ENCODE results near the gene TGM5.
"Not testable (repeated sequence)": the region's sequence is repeated elsewhere in the genome, so short reads cannot be mapped to it uniquely, and the experiment has no call there.

TGM5 gene

DNA sequence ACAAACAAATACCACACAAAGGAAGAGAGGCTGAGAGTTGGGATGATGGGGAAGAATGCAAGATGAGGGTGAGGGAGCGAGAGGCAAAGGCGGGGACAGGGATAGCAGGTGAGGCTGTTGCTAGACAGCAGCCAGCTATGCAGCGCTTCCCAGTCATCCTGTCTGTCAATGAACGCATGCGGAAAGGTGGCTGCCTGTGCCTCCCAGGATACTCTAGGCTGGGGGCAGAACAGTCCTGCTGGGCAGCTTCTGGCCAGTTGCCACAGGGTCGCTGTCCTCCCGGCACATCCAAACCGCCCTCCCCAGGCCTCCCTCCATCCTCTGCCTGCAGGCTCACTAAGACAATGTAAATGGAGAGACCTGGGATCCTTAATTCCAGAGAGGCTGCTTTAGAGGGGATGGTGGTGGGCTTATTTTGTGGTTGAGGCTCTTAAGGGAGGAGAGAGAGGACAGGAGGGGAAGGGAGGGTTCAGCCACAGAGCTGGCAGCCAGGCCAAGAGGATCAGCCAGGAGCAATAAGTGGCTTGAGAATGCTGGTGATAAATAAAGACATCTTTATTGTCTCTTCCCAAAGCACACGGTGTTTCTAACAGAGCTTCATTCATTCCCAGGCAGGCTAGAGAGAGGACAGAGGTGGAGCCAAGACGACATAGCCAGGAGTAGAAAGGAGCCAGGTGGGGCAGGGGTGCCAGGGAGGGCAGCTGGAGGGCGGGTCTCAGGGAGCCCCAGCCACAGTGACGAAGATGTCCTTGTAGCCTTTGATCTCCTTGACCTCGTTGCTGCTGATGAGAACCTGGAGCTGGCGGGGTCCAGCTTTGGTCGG, 9.2 kb upstream of the TGM5 start:
- no peak for DNase-seq (ENCODE audit: low spot score)

DNA sequence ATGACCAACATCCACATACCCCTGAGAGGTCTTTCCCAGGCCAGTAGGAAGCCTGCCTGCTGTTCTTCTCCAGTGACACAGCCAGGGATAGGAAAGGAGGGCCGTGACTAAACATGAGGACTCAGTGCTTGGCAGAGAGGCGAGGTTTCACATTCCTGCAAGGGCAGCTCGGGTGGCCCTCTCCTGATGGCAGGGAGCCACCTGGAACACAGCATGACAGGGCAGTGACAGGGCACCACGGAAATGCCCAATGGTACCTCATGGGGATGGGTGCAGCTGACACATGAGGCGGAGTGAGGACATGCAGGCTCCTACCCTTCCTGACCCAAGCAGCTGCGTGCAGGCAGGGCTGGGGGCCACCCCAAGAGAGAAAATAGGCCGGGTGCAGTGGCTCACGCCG, 7.4 kb upstream of the TGM5 start:
- no peak for DNase-seq (ENCODE audit: low spot score)

DNA sequence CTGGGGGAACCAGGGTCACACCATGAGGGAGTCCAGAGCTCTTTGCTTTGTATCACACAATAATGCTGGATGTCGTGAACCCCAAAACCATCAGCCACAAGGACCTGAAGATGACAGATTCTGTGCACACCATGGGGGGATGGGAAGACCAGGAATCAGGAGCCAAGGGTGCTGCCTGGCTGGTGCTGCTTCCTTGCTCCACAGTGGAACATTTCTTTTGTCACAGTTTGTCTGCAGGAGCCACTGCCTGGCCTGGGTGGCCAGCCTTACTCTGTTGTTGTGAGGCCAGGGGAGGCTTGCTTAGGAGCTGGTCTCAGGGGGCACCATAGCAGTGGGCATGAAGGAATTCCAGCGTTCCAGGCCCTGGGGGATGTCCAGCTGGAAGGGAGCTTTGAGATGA, 6.5 kb upstream of the TGM5 start:
- no peak for DNase-seq (ENCODE audit: low spot score)

DNA sequence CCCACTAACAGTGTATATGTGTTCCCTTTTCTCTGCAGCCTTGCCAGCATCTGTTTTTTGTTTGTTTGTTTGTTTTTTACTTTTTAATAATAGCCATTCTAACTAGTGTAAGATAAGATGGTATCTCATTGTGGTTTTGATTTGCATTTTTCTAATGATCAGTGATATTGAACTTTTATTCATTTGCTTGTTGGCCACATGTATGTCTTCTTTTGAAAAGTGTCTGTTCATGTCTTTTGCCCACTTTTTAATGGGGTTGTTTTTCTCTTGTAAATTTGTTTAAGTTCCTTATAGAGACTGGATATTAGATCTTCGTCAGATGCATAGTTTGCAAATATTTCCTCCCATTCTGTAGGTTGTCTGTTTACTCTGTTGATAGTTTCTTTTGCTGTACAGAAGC, 5.2 kb upstream of the TGM5 start:
- DNase-seq (ENCODE audit: low spot score), result not testable (repeated sequence)

DNA sequence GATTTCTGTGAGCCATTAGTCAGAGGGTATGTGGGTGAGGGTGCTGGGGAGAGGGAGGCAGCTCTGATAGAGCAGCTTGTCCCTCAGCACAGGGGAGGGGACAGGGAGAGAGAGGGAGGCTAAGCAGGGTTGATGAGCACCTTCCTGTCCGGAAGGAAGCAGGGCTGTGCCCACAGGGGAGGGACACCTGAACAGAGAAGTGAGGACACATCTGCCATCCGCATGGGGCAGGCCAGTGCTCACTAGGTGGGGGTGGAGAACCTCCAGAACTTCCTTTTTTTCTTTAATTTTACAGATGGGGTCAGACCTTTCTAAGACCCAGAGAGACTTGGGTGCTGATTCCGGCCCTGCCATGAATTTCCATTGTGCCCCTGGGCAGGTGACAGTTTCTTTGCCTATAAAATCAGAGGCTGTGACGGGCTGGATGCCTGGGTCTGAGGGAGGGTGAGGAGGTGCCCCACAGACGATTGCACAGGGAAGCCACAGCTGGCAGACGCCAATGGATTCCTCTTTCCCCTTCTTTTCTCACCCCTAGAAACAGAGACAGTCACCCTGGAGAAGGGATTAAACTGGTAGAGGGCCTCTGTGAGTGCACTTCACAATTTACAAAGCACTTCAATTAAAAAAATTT, 4.1 kb upstream of the TGM5 start:
- no peak for DNase-seq (ENCODE audit: low spot score)

DNA sequence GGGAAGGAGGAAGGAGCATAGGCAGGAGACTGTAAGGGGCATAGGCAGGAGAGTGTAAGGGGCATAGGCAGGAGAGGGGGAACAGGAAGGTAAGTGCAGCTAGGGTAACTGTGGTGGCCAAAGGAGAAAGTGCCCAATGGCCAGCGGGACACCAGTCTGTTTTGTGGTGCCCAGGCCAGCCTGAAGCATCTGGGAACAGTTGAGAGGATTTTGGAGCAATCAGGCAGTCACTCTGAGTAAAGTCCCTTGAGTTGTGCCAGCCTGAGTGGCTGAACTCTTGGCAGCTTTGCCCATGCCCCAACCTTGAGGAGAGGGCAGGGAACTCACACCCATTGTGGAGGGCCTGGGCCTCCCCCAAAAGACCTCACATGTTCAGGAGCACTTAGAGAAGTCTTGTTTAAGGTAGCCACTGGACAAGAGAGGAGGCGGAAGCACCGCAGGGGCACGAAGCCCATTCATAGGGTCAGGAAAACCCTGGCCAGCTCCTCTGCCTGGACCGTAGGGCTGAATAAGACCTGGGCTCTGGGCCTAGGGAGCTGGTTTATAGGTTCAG, 3.5 kb upstream of the TGM5 start:
- DNase-seq (ENCODE audit: low spot score), result no peak

DNA sequence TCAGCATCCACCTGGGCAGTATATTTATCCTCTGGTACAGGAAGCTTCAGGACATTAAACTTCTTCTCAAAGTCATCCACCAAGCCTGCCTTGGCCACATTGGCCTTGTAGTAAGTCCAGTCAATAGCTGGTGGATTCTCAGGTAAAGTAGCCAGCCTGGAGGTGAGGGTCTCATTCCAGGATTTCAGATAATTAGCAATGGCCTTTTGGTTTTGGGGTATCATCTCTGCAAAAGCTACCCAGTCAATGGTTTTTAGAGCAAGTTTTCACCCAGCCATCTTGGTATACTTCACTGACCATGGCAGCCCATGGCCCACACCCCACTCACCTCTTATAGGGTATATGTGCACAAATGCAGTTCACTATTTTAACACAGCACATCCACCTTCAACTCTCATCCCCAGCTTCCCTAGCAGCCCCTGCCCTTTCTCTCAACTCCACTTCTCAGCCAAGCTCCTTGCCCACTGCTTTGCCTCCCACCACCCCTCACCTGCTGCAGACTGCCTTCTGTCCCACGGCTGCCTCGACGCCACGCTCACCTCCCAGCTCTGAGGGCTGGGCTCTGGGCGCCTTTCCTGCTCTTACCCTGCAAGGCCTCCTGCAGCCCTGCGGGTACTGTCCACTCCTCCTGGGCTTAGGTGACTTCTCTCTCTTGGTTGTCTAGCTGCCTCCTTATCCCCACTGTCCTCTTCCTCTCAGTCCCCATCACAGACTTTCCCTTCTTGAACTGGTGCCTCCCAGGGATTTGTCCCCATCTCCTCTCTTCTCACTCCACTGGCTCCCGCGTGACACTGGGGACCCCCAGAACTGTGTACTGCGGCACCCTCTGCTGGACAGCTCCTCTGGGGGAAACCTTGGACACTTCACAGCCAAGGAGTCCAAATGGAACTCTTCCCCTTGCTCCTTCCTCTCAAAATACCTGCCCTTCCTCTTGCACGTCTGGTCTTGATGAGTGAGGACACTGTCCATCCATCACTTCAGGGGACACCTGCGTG, 1.7 kb upstream of the TGM5 start:
- no peak for DNase-seq (ENCODE audit: low spot score)

DNA sequence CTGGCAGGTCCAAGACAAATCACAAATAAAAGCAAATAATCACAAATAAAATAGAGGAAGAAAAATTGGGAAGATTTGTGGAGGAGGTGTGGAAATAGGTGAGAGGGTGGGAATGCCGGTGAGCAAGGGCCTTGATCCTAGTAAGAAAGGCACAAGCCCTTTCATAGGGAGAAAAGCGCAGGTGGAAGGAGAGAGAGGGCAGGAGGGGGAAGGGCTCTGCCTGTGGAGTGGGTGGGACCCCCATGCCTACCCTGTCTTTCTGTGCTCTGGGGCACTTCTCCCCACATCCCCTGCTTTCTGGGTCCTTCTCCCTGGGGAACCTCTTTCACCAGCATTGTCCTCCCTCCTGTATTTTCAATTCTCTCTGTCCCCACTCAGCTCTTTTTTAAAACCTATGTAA, 711 bp upstream of the TGM5 start:
- DNase-seq (ENCODE audit: low spot score), result no peak

DNA sequence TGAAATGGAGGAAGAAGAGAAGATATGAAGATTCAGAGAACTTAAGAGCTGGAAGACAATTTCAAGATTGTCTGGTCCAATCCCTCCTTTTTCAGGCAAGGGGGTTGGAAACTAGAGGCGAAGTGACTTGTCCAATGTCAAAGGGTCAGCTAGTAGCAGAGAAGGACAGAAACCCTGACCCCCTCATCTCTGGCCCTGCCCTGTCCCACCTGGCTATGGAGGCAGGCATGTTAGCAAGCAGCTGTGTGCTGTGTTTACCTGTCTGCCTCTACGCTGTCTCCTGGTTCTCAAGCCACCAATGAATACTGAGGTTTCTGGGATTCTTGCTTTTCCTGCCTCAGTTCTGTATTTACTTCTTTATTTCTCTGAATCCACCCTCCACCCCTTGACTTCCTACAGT, 342 bp downstream of the TGM5 start:
- no peak for DNase-seq (ENCODE audit: low spot score)

DNA sequence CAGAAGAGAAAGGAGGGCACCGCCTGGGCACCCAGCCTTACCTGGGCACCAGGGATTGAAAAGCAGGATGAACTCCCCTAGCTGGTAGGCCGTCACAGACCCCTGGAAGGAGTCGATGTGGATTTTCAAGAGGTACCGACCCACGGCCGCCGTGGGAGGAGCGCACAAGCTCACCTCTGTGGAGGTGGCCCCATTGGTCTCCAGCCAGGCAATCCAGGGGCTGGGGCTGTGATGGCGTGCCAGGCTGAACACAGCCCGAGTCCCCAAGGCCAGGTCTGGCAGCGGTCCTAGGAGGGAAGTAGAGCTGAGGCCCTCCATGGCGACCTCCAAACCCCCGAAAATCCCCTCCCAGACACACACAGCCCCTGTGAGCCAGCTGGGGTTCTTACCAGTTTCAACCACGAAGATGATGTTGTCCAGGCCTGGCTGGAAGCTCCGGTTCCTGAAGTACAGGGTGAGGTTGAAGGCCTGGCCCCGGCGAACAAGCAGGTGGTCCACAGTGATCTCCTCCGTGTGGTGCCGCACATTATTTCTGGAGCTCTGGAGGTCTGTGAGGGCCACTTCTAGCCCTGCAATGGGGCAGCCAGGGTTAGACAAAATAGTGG, 6.6 kb downstream of the TGM5 start:
- DNase-seq (ENCODE audit: low spot score), result no peak

DNA sequence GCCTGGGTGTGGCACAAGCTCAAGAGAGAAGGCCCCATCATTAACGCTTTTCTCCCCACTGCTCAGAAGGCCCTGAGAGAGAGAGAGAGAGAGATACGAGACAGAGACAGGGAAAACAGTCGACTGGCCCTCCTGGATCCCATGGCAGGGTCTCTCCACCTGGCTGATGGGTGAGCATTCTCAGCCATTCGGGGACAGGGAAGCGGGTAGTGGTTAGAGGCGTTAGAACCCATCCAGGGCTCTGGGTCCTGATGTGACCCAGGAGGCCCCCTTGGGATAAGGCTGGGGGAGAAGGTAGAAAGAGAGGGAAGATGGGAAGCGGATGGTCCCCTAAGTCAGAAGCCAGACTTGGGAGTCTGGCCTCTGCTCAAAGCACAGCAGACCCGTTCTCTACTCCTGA, 7.9 kb downstream of the TGM5 start:
- DNase-seq (ENCODE audit: low spot score), result no peak

DNA sequence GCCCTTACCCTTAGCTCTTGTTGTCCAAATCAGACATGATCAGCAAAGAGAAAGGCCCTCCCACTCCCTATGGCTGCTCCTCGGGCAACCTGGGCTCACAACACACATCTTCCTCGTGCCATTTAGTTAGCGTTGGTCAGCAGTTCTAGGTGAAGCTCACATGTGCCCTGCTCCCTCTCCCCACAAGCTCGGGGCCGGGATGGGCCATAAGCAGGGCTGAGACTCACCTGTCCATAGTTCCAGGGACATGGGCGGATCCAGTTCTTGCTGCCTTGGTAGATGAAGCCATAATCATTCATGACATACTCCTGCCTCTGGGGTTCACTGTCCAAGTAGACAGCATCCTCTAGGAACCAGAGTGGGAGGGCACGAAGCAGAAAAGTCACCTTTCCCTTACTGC, 10.4 kb downstream of the TGM5 start:
- DNase-seq (ENCODE audit: low spot score), result no peak

DNA sequence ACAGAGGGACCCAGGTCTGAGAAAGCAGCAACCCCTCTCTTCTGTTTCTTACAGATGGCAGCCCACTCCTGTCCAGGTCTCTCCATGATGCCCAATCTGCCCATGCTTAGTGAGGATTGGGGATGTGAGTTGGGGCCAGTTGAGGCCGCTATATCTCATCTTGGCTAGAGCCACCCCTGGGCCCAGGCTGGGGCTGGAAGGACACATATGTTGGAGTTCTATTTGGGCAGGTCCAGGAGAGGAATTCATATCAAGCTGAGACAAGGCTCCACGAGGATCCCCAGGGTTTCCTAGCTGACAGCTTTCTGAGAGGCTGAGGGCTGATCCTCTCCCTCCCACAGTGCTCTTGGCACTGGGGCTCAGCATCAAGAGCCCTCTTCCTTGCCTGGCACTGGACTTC, 11.4 kb downstream of the TGM5 start:
- DNase-seq (ENCODE audit: low spot score), result no peak

DNA sequence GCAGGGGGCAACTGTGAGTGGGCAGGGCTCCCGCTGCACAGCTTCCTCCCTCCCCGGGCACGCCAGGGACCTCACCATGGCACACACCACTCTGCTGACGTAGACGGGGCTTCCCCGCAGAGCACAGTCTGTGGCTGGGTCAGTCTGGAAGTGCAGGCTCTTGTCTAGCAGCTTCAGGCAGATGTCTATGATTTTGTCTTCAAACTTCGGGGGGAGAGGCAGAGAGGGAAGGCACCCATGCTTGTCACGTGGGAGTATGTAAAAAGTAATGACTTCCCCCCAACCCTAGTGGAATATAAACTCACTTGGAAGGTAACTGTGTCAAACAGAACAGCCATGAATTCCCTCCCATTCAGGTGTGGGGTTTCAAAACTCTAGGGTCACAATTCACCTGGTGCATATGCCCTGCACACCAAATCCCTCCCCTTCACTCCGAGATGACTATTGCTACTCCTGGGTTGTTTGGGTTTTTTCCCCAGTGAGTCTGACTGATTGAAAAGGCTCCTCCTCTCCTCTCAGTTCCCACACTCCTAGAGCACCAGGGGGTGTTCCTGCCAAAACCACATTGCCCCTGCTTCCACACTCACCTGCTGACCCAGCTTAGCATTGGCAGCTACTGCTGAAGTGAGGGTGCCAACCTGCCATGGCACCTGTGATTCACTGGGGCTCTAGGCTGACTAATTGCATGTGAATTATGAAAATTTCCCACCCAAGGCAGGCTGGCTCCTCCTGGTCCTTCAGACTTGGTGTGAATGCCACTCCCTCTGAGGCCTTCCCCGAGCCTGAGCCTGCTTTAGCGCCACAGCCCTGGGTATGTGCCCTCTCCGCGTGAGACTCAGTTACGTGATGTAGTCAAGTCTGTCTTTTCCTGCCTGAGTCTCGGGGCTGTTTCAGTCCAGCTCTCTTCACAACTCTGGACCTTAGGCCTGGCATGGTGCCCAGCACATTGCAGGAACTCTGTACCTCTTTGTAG, 13.0 kb downstream of the TGM5 start:
- peak; percentile 15 for DNase-seq (ENCODE audit: low spot score)

DNA sequence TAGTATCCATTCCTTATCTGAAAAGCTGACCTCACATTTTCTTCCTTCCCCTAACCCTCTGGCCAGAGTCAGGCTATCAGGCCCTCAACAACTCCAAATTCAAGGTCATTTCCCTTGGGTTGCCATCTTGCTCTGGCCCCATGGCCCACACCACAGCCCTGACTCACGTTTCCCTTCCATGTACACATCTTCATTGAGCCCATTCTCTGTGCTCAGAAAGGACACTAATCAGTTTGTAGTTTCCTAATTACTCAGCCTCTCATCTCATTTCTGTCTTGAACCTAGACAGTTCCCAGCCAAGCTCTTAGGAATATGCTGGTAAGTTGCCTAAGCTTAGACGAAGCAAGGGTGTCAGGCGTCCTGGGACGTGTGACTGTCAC, 14.9 kb downstream of the TGM5 start:
- no peak for DNase-seq (ENCODE audit: low spot score)

DNA sequence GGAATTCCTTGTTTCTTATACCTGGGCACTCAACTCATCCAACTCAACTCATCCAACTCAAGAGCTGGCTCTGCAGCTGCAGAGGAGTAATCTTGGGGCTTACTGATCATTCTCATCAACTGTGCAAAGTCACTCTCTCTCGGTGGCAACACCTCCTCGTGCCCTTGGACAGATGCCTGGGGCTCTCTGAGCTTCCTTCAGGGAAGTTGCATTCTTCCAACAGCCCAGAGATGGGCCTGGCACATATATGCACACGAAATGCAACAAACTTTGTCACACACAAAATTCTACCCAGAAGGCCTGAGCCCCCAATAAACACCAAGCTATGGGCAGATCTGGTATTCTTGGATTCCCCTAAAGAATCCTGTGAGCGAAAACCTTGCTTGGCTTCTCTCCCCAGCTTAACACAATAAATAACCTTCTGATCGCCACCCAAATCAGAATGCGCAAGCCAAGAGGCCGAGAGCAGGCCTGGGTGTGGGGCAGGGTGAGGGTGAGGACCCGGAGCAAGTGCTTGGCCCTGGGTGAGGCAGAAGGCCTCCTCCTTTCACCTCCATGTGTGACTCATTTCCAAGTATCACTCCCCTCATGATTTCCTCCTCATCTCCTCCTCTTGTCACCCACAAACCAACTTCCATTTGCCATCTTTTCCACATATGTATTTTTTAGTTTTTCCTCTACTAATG, 15.4 kb downstream of the TGM5 start:
- no peak for DNase-seq (ENCODE audit: low spot score)

DNA sequence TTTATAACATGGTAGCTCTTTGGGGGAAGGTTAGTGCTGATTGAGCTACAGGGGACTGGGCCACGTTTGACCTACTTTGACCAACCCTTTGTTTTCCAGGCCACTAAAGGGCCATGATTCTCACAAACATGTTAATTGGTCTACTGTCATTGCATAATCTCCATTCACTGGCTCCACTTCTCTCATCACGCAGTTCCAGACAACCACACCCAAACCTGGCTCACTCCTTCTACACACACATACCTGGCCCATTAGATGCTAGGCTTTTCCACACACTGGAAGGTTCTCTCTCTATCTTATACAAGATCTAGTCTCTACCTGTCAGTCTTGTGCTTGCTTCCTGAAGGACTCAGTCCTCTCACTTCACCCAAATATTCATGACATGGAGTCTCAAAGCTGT, 15.9 kb downstream of the TGM5 start:
- no peak for DNase-seq (ENCODE audit: low spot score)

DNA sequence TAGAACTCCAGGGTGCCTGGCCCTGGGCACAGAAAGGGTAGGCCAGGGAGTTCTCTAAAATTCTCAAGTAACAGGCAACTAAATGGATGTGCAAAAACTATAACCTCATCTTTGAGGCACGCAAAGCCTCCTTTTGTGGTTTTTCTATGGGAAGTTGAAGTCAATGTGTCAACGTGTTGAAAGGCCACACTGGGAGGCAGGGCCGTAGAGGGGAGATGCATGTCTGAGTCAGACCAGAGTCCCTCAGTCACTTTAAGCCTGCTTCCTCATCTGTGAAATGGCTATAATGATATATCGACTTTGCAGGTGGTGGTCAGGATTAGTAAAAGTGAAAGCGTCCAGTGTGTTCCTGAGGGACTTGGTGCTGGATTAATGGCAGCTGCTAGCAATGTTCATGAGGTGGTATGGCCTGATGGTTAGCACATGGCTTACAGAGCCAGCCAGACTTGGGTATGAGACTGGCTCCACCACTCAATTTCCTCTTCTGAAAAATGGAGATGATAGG, 17.0 kb downstream of the TGM5 start:
- DNase-seq (ENCODE audit: low spot score), result no peak

DNA sequence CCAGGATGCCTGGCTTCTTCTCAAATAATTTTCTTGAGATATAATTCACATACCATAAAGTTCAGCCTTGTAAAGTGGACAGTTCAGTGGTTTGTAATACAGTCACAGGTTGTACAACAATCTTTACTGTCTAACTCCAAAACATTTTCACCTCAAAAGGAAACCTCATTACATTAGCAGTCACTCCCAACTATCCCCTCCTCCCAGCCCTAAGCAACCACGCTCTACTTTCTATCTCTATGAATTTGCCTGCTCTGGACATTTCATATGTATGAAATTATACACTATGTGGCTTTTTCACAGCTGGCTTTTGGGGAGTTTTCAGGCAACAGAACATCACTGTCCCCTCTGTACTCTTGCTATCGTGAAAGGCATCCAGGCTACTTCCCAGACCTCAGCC, 17.5 kb downstream of the TGM5 start:
- DNase-seq (ENCODE audit: low spot score), result no peak

DNA sequence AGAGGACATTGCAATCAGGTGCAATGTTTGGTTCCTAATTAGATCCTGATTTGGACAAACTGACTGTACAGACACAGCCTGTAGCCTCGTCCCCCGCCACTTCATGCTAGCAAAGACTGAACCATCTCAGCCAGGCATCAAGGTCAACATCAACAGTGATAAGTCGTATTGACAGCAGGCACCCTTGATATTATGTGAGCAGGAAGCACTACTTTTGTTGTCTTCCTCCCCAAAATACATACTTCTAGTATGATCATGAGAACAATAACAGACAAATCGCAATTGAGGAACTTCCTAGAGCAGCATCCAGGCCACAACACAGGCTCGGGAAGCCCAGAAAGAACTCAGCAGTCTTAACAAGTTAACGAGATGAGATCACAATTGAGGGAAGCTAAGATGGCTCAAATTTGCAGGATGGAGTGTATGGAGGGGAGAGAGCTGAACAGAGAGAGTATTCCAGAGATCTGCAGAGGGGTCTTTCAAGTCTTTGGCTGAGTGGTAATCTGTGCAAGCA, 20.4 kb downstream of the TGM5 start:
- DNase-seq (ENCODE audit: low spot score), result no peak

Measured in CD4-positive, alpha-beta T cell treated with Interleukin-6 at 100 ng/mL for 8 hours (primary cell).